H1 (cell line): ENCODE data around the gene SLC35G6. TPM values are rescaled to one million over a fixed set of nuclear protein-coding genes. Genes with fewer than 3 reads are reported as not detected.
A peak's percentile ranks its signal among the peaks of the same experiment; 100 is the strongest.

Experiments
- BACH1 ChIP-seq: IDR thresholded peaks from 2 replicates; pipeline ENCODE4 v1.6.1; 2012; ENCODE audit warnings: low read length, improper control_type of control experiment
- BRCA1 ChIP-seq: IDR thresholded peaks from 2 replicates; pipeline ENCODE4 v1.6.1; 2012; ENCODE audit warnings: low read depth, low read length, improper control_type of control experiment
- CBX8 ChIP-seq: fragments of 300-800, 300-1000 bp; sonication (generic); IDR thresholded peaks from 2 replicates; pipeline ENCODE4 v1.7.1; 2016; ENCODE audit warnings: low read depth, low read length, borderline replicate concordance
- CREB1 ChIP-seq: IDR thresholded peaks from 2 replicates; pipeline ENCODE4 v1.6.1; 2012; ENCODE audit warnings: inconsistent platforms
- CTCF ChIP-seq, 3 experiments: IDR thresholded peaks; 1 replicate in 2 of 3; 2 replicates in 1 of 3; pipeline versions ENCODE4 v1.5.1 to v1.6.1; 2011; ENCODE audit warnings: low read length in 3 of 3, mild to moderate bottlenecking in 3 of 3, inconsistent platforms in 2 of 3, low read depth in 1 of 3, moderate library complexity in 1 of 3; ENCODE audit not compliant: insufficient read depth in 1 of 3; ENCODE audit errors: control extremely low read depth in 1 of 3
- GTF2F1 ChIP-seq: IDR thresholded peaks from 2 replicates; pipeline ENCODE4 v1.6.1; 2012; ENCODE audit warnings: low read depth, low read length, improper control_type of control experiment, borderline replicate concordance
- HDAC6 ChIP-seq: IDR thresholded peaks from one replicate; pipeline ENCODE4 v1.7.1; 2012; ENCODE audit warnings: low read depth, mild to moderate bottlenecking, inconsistent platforms, low read length, moderate library complexity
- JUND ChIP-seq: IDR thresholded peaks from 2 replicates; pipeline ENCODE4 v1.6.1; 2011; ENCODE audit warnings: mild to moderate bottlenecking, improper control_type of control experiment, low read length
- MAFK ChIP-seq: IDR thresholded peaks from 2 replicates; pipeline ENCODE4 v1.6.1; 2012; ENCODE audit warnings: low read depth, mild to moderate bottlenecking, improper control_type of control experiment, low read length
- NRF1 ChIP-seq: IDR thresholded peaks from 2 replicates; pipeline ENCODE4 v1.6.1; 2011; ENCODE audit warnings: mild to moderate bottlenecking, low read depth, low read length, improper control_type of control experiment
- PHF8 ChIP-seq: fragments of 200-600 bp; sonication (generic); conservative IDR thresholded peaks from 2 replicates; pipeline ENCODE4 v1.7.1; 2012; ENCODE audit warnings: low read depth, mild to moderate bottlenecking, inconsistent platforms, low read length, moderate library complexity
- POLR2A ChIP-seq, 2 experiments: IDR thresholded peaks; 1 replicate in 1 of 2; 2 replicates in 1 of 2; pipeline ENCODE4 v1.6.1; 2011; ENCODE audit warnings: low read depth in 2 of 2, low read length in 2 of 2, mild to moderate bottlenecking in 2 of 2; ENCODE audit errors: control extremely low read depth in 1 of 2
- POLR2AphosphoS5 ChIP-seq: IDR thresholded peaks from 2 replicates; pipeline ENCODE4 v1.6.1; 2011; ENCODE audit warnings: low read depth, low read length
- POU5F1 ChIP-seq: IDR thresholded peaks from 2 replicates; pipeline ENCODE4 v1.6.1; 2011; ENCODE audit warnings: low read depth, mild to moderate bottlenecking, low read length, moderate library complexity
- RBBP5 ChIP-seq: IDR thresholded peaks from 2 replicates; pipeline ENCODE4 v1.7.1; 2012; ENCODE audit warnings: low read depth, mild to moderate bottlenecking, inconsistent platforms, low read length, moderate library complexity, borderline replicate concordance
- RXRA ChIP-seq: IDR thresholded peaks from 2 replicates; pipeline ENCODE4 v1.6.1; 2011; ENCODE audit warnings: low read depth, mild to moderate bottlenecking, low read length, moderate library complexity; ENCODE audit not compliant: insufficient read depth
- SIN3A ChIP-seq, 2 experiments: IDR thresholded peaks in 1 of 2; conservative IDR thresholded peaks in 1 of 2; 2 replicates each; pipeline ENCODE4 v1.6.1; 2011 to 2012; ENCODE audit warnings: low read length in 2 of 2, improper control_type of control experiment in 1 of 2, low read depth in 1 of 2, mild to moderate bottlenecking in 1 of 2
- SIX5 ChIP-seq: IDR thresholded peaks from 2 replicates; pipeline ENCODE4 v1.6.1; 2011; ENCODE audit warnings: mild to moderate bottlenecking, low read depth, low read length
- SUZ12 ChIP-seq: fragments of 200-600 bp; sonication (generic); IDR thresholded peaks from 2 replicates; pipeline ENCODE4 v1.6.1; 2012; ENCODE audit warnings: mild to moderate bottlenecking, inconsistent platforms, low read length, moderate library complexity, mixed read lengths
- TAF7 ChIP-seq: optimal IDR thresholded peaks from 2 replicates; pipeline ENCODE3; 2011; ENCODE audit warnings: low read depth, mild to moderate bottlenecking, inconsistent platforms, low read length, moderate library complexity, borderline replicate concordance
- TBP ChIP-seq: IDR thresholded peaks from 2 replicates; pipeline ENCODE4 v1.6.1; 2011; ENCODE audit warnings: low read depth, low read length, improper control_type of control experiment
- TEAD4 ChIP-seq: IDR thresholded peaks from 2 replicates; pipeline ENCODE4 v1.6.1; 2012; ENCODE audit warnings: low read depth, low read length, inconsistent platforms, mixed read lengths
- polyA plus RNA-seq, 7 experiments: library from polyadenylated mRNA; depleted of rRNA in 3 of 7; stranded (reverse) in 5 of 7; unstranded in 2 of 7; fragments of >200 nt in 5 of 7; fragments of 200-250 nt in 2 of 7; gene quantifications; 1 replicate in 5 of 7; 2 replicates in 1 of 7; 4 replicates in 1 of 7; pipeline versions ENCODE4 v1.2.1 to v1.2.3, GENCODE V29; 2011 to 2013; ENCODE audit warnings: missing spikeins in 2 of 7, mixed read lengths in 2 of 7
- total RNA-seq: library from RNA; stranded (reverse); fragmentation: NEBNext Ultra II Directional; extraction: Animal tissue kit (Norgen Biotek cat#: 25700); gene quantifications from 2 replicates; pipeline ENCODE4 v1.2.1, GENCODE V29; 2021

The SLC35G6 gene
- total and polyA plus RNA-seq, 2 of the 8 experiments (the other 6 are each of a cell fraction or from before 2014, with no cell fraction given), result 0.05 TPM; not detected in 1

GRCh38 chr17:7479213-7480088 is 1.8 kb upstream of the SLC35G6 start, which contains the start of gene ZBTB4 (continued):
- 0 out of 2 replicates have a peak, but pooled peaks have one; percentile 22 for TF ChIP-seq RBBP5
- TF ChIP-seq PHF8, result peak; percentile 44; the same call in 1 of the 2 replicates
- TF ChIP-seq SIX5, result no peak
- no peak for TF ChIP-seq CREB1
- TF ChIP-seq SIN3A (conservative IDR thresholded peaks at IDR 0.05 in 1 of 2, IDR thresholded peaks at IDR 0.05 in 1 of 2; ENCODE audit: low read depth in 1 of 2, low read length in 2 of 2), result no peak; a peak in 1 of 4 replicates
- no peak for TF ChIP-seq TEAD4
- TF ChIP-seq TAF7, result peak; percentile 26
- TF ChIP-seq BRCA1, result no peak
- TF ChIP-seq CTCF (IDR thresholded peaks at IDR 0.05; ENCODE audit: control extremely low read depth in 1 of 3, insufficient read depth in 1 of 3, low read depth in 1 of 3, low read length in 3 of 3), result no peak
- no peak for TF ChIP-seq GTF2F1
- TF ChIP-seq POLR2AphosphoS5, result no peak
- TF ChIP-seq JUND, result no peak
- no peak for TF ChIP-seq SUZ12
- no peak for TF ChIP-seq TBP
- no peak for TF ChIP-seq MAFK
- no peak for TF ChIP-seq POU5F1
- TF ChIP-seq BACH1, result no peak
- no peak for TF ChIP-seq RXRA
- TF ChIP-seq CBX8, result no peak
- TF ChIP-seq HDAC6, result no peak
- no peak; a peak in 1 of 3 replicates for TF ChIP-seq POLR2A (IDR thresholded peaks at IDR 0.05; ENCODE audit: control extremely low read depth in 1 of 2, low read depth in 2 of 2, low read length in 2 of 2)
- TF ChIP-seq NRF1, result no peak
